Vagina (tissue), 2 donors: ENCODE results near the gene PPP1R14C. TPM values are rescaled to one million over a fixed set of nuclear protein-coding genes. Genes with fewer than 3 reads are reported as not detected.

Experiments used
- DNase-seq, 2 donors: peaks; one replicate each; pipeline ENCODE4 v3.0.0-alpha.2; 2017; ENCODE audit errors: extremely low spot score in 2 of 2
- H3K27ac ChIP-seq: fragments of 200-600 bp; sonication (generic); one replicate; pipeline ENCODE4 v1.5.1; 2019
- H3K27me3 ChIP-seq: fragments of 200-600 bp; sonication (generic); one replicate; pipeline ENCODE4 v1.5.1; 2019
- H3K36me3 ChIP-seq, 2 donors: fragments of 200-600 bp; sonication (generic); one replicate each; pipeline ENCODE4 v1.5.1; 2017 to 2019
- H3K4me1 ChIP-seq: fragments of 200-600 bp; sonication (generic); one replicate; pipeline ENCODE4 v1.5.1; 2019
- H3K4me3 ChIP-seq, 2 donors: fragments of 200-600 bp; sonication (generic); 1 replicate in 1 of 2; 2 replicates in 1 of 2; pipeline ENCODE4 v1.5.1; 2016 to 2019
- H3K9me3 ChIP-seq: fragments of 200-600 bp; sonication (generic); one replicate; pipeline ENCODE4 v1.5.1; 2019
- POLR2A ChIP-seq, 2 donors: fragments of 450-650 bp; IDR thresholded peaks; one replicate each; pipeline ENCODE4 v1.6.1; 2017; ENCODE audit warnings: antibody characterized with exemption in 2 of 2, mild to moderate bottlenecking in 2 of 2, moderate library complexity in 2 of 2
- POLR2AphosphoS5 ChIP-seq, 2 donors: sonication (generic); formaldehyde crosslinking; IDR thresholded peaks; one replicate each; pipeline ENCODE4 v1.9.0; 2017; ENCODE audit warnings: antibody characterized with exemption in 2 of 2, mild to moderate bottlenecking in 2 of 2, low read depth in 1 of 2; ENCODE audit not compliant: insufficient read depth in 1 of 2
- intact Hi-C: fragments of 100-400 bp; cut with DNase I; formaldehyde crosslinking; loops from one replicate; pipeline ENCODE4 v1.15.1; 2023
- total RNA-seq: library from RNA; depleted of rRNA; stranded (reverse); fragments of >200 nt; gene quantifications from one replicate; pipeline ENCODE4 v1.2.3, GENCODE V29; 2016
- TF ChIP-seq, protein P1 (sequence below), 3 experiments: fragments of 450-650 bp in 2 of 3; fragments of 200-600 bp in 1 of 3; sonication (generic) in 1 of 3; IDR thresholded peaks; one replicate each; pipeline ENCODE4 v1.5.1; 2017 to 2019; ENCODE audit warnings: antibody characterized with exemption in 3 of 3, mild to moderate bottlenecking in 2 of 3, moderate library complexity in 2 of 3

PPP1R14C gene
- total RNA-seq, 1 donor from 2014 or later = 23.8 TPM

GRCh38 chr6:150118203-150118602 lies 24.6 kb upstream of the PPP1R14C start:
- no peaks in the 10 kb centered on the region for H3K36me3 ChIP-seq
- intact Hi-C loops = no loop called here

DNA sequence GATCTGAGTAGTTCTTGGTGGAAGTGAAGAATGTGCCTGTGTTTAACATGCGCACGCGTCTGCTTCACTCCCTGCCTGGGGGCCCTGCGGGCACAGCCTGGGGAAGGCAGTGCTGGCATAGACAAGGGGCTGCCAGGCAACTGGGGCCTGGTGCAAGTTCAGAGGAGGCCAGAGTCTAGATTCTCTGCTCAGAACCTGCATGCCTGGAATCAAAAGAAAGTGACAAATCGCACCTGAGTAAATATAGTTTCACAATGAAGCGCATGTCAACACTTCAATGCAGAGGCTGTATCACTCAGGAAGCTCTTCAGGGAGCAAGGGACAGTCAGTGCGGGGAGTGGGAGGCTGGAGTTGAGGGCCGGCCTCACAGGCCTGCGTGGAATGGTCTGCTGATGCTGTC lies 24.2 kb upstream of the PPP1R14C start:
- no peak for DNase-seq
- intact Hi-C loops = no loop called here
- Histone ChIP-seq H3K4me1 (no peaks in the 10 kb centered on the region), H3K9me3 (no peaks in the 10 kb centered on the region), H3K36me3 (no peaks in the 10 kb centered on the region), H3K27ac (no peak overlapping the region), H3K4me3 (no peak overlapping the region), H3K27me3 (no peaks in the 10 kb centered on the region)
- no peak for TF ChIP-seq POLR2AphosphoS5 (IDR thresholded peaks at IDR 0.05; ENCODE audit: insufficient read depth in 1 of 2, low read depth in 1 of 2)
- TF ChIP-seq POLR2A (IDR thresholded peaks at IDR 0.05) = no peak
- TF ChIP-seq, protein P1, sequence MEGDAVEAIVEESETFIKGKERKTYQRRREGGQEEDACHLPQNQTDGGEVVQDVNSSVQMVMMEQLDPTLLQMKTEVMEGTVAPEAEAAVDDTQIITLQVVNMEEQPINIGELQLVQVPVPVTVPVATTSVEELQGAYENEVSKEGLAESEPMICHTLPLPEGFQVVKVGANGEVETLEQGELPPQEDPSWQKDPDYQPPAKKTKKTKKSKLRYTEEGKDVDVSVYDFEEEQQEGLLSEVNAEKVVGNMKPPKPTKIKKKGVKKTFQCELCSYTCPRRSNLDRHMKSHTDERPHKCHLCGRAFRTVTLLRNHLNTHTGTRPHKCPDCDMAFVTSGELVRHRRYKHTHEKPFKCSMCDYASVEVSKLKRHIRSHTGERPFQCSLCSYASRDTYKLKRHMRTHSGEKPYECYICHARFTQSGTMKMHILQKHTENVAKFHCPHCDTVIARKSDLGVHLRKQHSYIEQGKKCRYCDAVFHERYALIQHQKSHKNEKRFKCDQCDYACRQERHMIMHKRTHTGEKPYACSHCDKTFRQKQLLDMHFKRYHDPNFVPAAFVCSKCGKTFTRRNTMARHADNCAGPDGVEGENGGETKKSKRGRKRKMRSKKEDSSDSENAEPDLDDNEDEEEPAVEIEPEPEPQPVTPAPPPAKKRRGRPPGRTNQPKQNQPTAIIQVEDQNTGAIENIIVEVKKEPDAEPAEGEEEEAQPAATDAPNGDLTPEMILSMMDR (IDR thresholded peaks at IDR 0.05) = no peak

More at GRCh38 chr6:150118203-150118602, 24.6 kb upstream of the PPP1R14C start:
- Histone ChIP-seq H3K4me1 (no peaks in the 10 kb centered on the region), H3K4me3 (no peak overlapping the region), H3K27ac (no peak overlapping the region), H3K9me3 (no peaks in the 10 kb centered on the region), H3K27me3 (no peaks in the 10 kb centered on the region)
- TF ChIP-seq, protein P1 (IDR thresholded peaks at IDR 0.05) = no peak
- TF ChIP-seq POLR2AphosphoS5 (IDR thresholded peaks at IDR 0.05; ENCODE audit: insufficient read depth in 1 of 2, low read depth in 1 of 2) = no peak
- no peak for TF ChIP-seq POLR2A (IDR thresholded peaks at IDR 0.05)
- DNase-seq = no peak

DNA sequence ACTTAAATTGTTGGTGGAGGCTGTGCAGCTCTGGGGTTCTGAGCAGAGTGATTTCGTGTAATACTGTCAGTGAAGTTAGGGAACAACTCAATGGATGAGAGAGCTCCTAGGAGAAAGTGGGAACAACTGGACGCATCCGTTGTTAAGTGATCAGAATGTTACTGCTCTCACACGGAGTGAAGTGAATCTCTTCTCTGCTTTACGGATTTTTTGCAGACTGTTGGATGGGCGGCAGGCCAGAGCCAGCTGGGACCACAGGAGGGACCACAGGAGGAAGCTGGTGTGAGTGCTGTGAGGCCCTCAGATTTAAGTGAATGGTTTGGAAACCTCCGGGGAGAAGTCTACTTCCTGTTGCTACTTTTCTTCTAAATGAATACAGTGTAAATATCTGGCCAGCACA lies 23.7 kb upstream of the PPP1R14C start:
- TF ChIP-seq, protein P1 (IDR thresholded peaks at IDR 0.05) = no peak
- TF ChIP-seq POLR2A (IDR thresholded peaks at IDR 0.05) (no peak), POLR2AphosphoS5 (IDR thresholded peaks at IDR 0.05; ENCODE audit: insufficient read depth in 1 of 2, low read depth in 1 of 2) (no peak)
- intact Hi-C loops = no loop called here
- H3K27ac ChIP-seq = no peak overlapping the region
- H3K4me1 ChIP-seq = no peaks in the 10 kb centered on the region
- H3K4me3 ChIP-seq = no peak overlapping the region
- no peaks in the 10 kb centered on the region for H3K9me3 ChIP-seq
- no peaks in the 10 kb centered on the region for H3K27me3 ChIP-seq
- H3K36me3 ChIP-seq = no peaks in the 10 kb centered on the region
- no peak for DNase-seq

GRCh38 chr6:150123645-150124044 lies 19.2 kb upstream of the PPP1R14C start:
- Histone ChIP-seq H3K27me3 (no peaks in the 10 kb centered on the region), H3K4me1 (no peaks in the 10 kb centered on the region), H3K27ac (no peak overlapping the region), H3K4me3 (no peak overlapping the region), H3K36me3 (no peaks in the 10 kb centered on the region), H3K9me3 (no peaks in the 10 kb centered on the region)
- TF ChIP-seq POLR2A (IDR thresholded peaks at IDR 0.05) (no peak), POLR2AphosphoS5 (IDR thresholded peaks at IDR 0.05; ENCODE audit: insufficient read depth in 1 of 2, low read depth in 1 of 2) (no peak)
- TF ChIP-seq, protein P1 (IDR thresholded peaks at IDR 0.05) = no peak
- intact Hi-C loops = no loop called here
- DNase-seq = no peak

GRCh38 chr6:150124235-150124634 lies 18.6 kb upstream of the PPP1R14C start:
- no peak for DNase-seq
- Histone ChIP-seq H3K4me1 (no peaks in the 10 kb centered on the region), H3K27me3 (no peaks in the 10 kb centered on the region), H3K4me3 (no peak overlapping the region), H3K36me3 (no peaks in the 10 kb centered on the region), H3K9me3 (no peaks in the 10 kb centered on the region), H3K27ac (no peak overlapping the region)
- intact Hi-C loops = no loop called here
- TF ChIP-seq, protein P1 (IDR thresholded peaks at IDR 0.05) = no peak
- no peak for TF ChIP-seq POLR2A (IDR thresholded peaks at IDR 0.05)
- no peak for TF ChIP-seq POLR2AphosphoS5 (IDR thresholded peaks at IDR 0.05; ENCODE audit: insufficient read depth in 1 of 2, low read depth in 1 of 2)
